Upper lobe of left lung (tissue), 4 donors: ENCODE results near the gene FSTL5.

Experiments
- CTCF ChIP-seq, 6 experiments: fragments of 450-650 bp in 4 of 6; fragments of 200-600 bp in 2 of 6; sonication (generic) in 2 of 6; IDR thresholded peaks; one replicate each; pipeline ENCODE4 v1.5.1; 2016 to 2019; ENCODE audit warnings: antibody characterized with exemption in 6 of 6
- EP300 ChIP-seq, 4 donors: sonication (generic); formaldehyde crosslinking; IDR thresholded peaks; one replicate each; pipeline ENCODE4 v1.5.1; 2017; ENCODE audit warnings: antibody characterized with exemption in 4 of 4, control low read depth in 2 of 4
- POLR2A ChIP-seq, 4 donors: fragments of 450-650 bp; IDR thresholded peaks; one replicate each; pipeline ENCODE4 v1.5.1; 2016 to 2017; ENCODE audit warnings: antibody characterized with exemption in 4 of 4, mild to moderate bottlenecking in 2 of 4
- POLR2AphosphoS5 ChIP-seq, 2 donors: sonication (generic); formaldehyde crosslinking; IDR thresholded peaks; one replicate each; pipeline ENCODE4 v1.5.1; 2017; ENCODE audit warnings: antibody characterized with exemption in 2 of 2

GRCh38 chr4:161792991-161793390 is 370.8 kb downstream of the FSTL5 start:
- no peak for TF ChIP-seq CTCF (IDR thresholded peaks at IDR 0.05)
- TF ChIP-seq POLR2A (IDR thresholded peaks at IDR 0.05), result no peak
- TF ChIP-seq EP300 (IDR thresholded peaks at IDR 0.05), result no peak
- TF ChIP-seq POLR2AphosphoS5 (IDR thresholded peaks at IDR 0.05), result no peak
